ENCODE data around the gene ADCK2. TPM values are rescaled to one million over a fixed set of nuclear protein-coding genes. Genes with fewer than 3 reads are reported as not detected.

ADCK2 gene
- polyA plus RNA-seq, 1 of the 3 experiments (the other 2 are of a cell fraction) = 19.0 TPM

GRCh38 chr7:140639366-140640053, 33.2 kb upstream of the ADCK2 start:
- Histone ChIP-seq H3K9me2 (no peaks in the 10 kb centered on the region), H3K9ac (peak overlapping the region; percentile 56), H3K79me2 (ENCODE audit: insufficient read depth) (no peaks in the 10 kb centered on the region; the same call in 1 of the 2 replicates), H2AFZ (ENCODE audit: low read depth) (peak overlapping the region; percentile 86; the same call in 1 of the 2 replicates), H3K4me1 (ENCODE audit: control insufficient read depth in 1 of 2, insufficient read depth in 2 of 2, low read depth in 1 of 2, low read length in 1 of 2) (peaks cover 0 to 24% of the 10 kb centered on the region in 2 experiments; a peak in 1 of 4 replicates), H3K36me3 (replicated peaks in 1 of 2; ENCODE audit: control insufficient read depth in 1 of 2, insufficient read depth in 2 of 2, low read length in 1 of 2) (no peaks in the 10 kb centered on the region), H3K4me3 (ENCODE audit: low read depth in 2 of 2, low read length in 1 of 2) (peak overlapping the region; percentile 58 to 71), H3K9me3 (no peaks in the 10 kb centered on the region), H4K20me1 (ENCODE audit: insufficient read depth) (no peaks in the 10 kb centered on the region), H3K4me2 (peak overlapping the region; percentile 95), H3K27ac (ENCODE audit: low read depth in 2 of 2, low read length in 1 of 2) (peak overlapping the region in 1 of 2 experiments; percentile 63; a peak in 1 of 4 replicates), H3F3A (replicated peaks; ENCODE audit: insufficient read depth) (no peaks in the 10 kb centered on the region), H3K27me3 (ENCODE audit: insufficient read depth) (no peaks in the 10 kb centered on the region)
- TF ChIP-seq FOXJ3 (CRISPR knock-in tag; IDR thresholded peaks at IDR 0.05) = no peak
- TF ChIP-seq CHD2 (IDR thresholded peaks at IDR 0.05; ENCODE audit: low read length, partially characterized antibody) = peak; percentile 8
- TF ChIP-seq RCOR1 (IDR thresholded peaks at IDR 0.05; ENCODE audit: low read length) = peak; percentile 24; the same call in 1 of the 2 replicates
- ChIA-PET CTCF (interaction anchor here (1.3 to 20.3 kb wide), 3 partner anchors 12 to 123 kb away, joined by 5 to 433 read pairs (median 9); no protein-coding TSS in a partner anchor), POLR2A (interaction anchor here (0.8 to 2.0 kb wide), 3 partner anchors 8 to 33 kb away, joined by 3 to 7 read pairs (median 5); no protein-coding TSS in a partner anchor)
- peak; percentile 66 for DNase-seq
- WGBS (ENCODE audit: low lambda C conversion rate) = 55% methylated on average over 15 of the region's 15 CpGs

GRCh38 chr7:140640060-140640637, 32.6 kb upstream of the ADCK2 start:
- Histone ChIP-seq H3K9ac (peak overlapping the region; percentile 56), H2AFZ (ENCODE audit: low read depth) (peak overlapping the region; percentile 86; the same call in 1 of the 2 replicates), H3K36me3 (replicated peaks in 1 of 2; ENCODE audit: control insufficient read depth in 1 of 2, insufficient read depth in 2 of 2, low read length in 1 of 2) (no peaks in the 10 kb centered on the region), H3K4me1 (ENCODE audit: control insufficient read depth in 1 of 2, insufficient read depth in 2 of 2, low read depth in 1 of 2, low read length in 1 of 2) (peaks cover 0 to 24% of the 10 kb centered on the region in 2 experiments; a peak in 1 of 4 replicates), H3K9me2 (no peaks in the 10 kb centered on the region), H3K27ac (ENCODE audit: low read depth in 2 of 2, low read length in 1 of 2) (peak overlapping the region in 1 of 2 experiments; percentile 63; a peak in 2 of 4 replicates), H3F3A (replicated peaks; ENCODE audit: insufficient read depth) (no peaks in the 10 kb centered on the region), H3K27me3 (ENCODE audit: insufficient read depth) (no peaks in the 10 kb centered on the region), H3K4me2 (peak overlapping the region; percentile 95), H3K9me3 (no peaks in the 10 kb centered on the region), H3K79me2 (ENCODE audit: insufficient read depth) (no peaks in the 10 kb centered on the region; the same call in 1 of the 2 replicates), H4K20me1 (ENCODE audit: insufficient read depth) (no peaks in the 10 kb centered on the region), H3K4me3 (ENCODE audit: low read depth in 2 of 2, low read length in 1 of 2) (peak overlapping the region; percentile 58 to 71)
- ChIA-PET CTCF (interaction anchor here (0.6 to 20.3 kb wide), 7 partner anchors 12 to 165 kb away, joined by 3 to 433 read pairs (median 5); partner anchors contain the start of gene ADCK2), POLR2A (interaction anchor here (0.8 to 2.0 kb wide), 6 partner anchors 9 to 162 kb away, joined by 3 to 7 read pairs (median 4); partner anchors contain the start of gene MKRN1)
- WGBS (ENCODE audit: low lambda C conversion rate) = 3% methylated on average over 15 of the region's 74 CpGs
- TF ChIP-seq TCF12 (IDR thresholded peaks at IDR 0.05) = no peak
- TF ChIP-seq MAX (IDR thresholded peaks at IDR 0.05; ENCODE audit: low read depth) = peak; percentile 64
- peak; percentile 91 for DNase-seq

- H3K4me3 ChIP-seq (ENCODE audit: low read depth in 2 of 2, low read length in 1 of 2) = peak within 1 kb of the TSS; percentile 58 to 71
- H3K27ac ChIP-seq (ENCODE audit: low read depth in 2 of 2, low read length in 1 of 2) = peak within 1 kb of the TSS in 1 of 2 experiments; percentile 63; a peak in 2 of 4 replicates
- peak within 1 kb of the TSS; percentile 58 for H3K9ac ChIP-seq
- peak within 1 kb of the TSS; percentile 95 for H3K4me2 ChIP-seq
- WGBS (ENCODE audit: low lambda C conversion rate) = 47% methylated on average over 37 of the region's 78 CpGs
- H3F3A ChIP-seq (replicated peaks; ENCODE audit: insufficient read depth) = no peaks in the 10 kb centered on the region
- peak; percentile 99 for DNase-seq
- H4K20me1 ChIP-seq (ENCODE audit: insufficient read depth) = no peaks in the 10 kb centered on the region
- ChIA-PET CTCF (interaction anchor here (0.6 to 20.3 kb wide), 8 partner anchors 8 to 166 kb away, joined by 3 to 433 read pairs (median 4); partner anchors contain the start of gene ADCK2), POLR2A (interaction anchor here (0.6 to 2.0 kb wide), 6 partner anchors 15 to 162 kb away, joined by 3 to 7 read pairs (median 4); partner anchors contain the start of gene MKRN1)
- peak within 1 kb of the TSS; percentile 86; the same call in 1 of the 2 replicates for H2AFZ ChIP-seq (ENCODE audit: low read depth)
- no peaks in the 10 kb centered on the region; the same call in 1 of the 2 replicates for H3K79me2 ChIP-seq (ENCODE audit: insufficient read depth)
- no peaks in the 10 kb centered on the region for H3K9me2 ChIP-seq
- H3K36me3 ChIP-seq (replicated peaks in 1 of 2; ENCODE audit: control insufficient read depth in 1 of 2, insufficient read depth in 2 of 2, low read length in 1 of 2) = no peaks in the 10 kb centered on the region
- peaks cover 0 to 16% of the 10 kb centered on the region in 2 experiments; a peak in 1 of 4 replicates for H3K4me1 ChIP-seq (ENCODE audit: control insufficient read depth in 1 of 2, insufficient read depth in 2 of 2, low read depth in 1 of 2, low read length in 1 of 2)
- H3K27me3 ChIP-seq (ENCODE audit: insufficient read depth) = no peaks in the 10 kb centered on the region
- H3K9me3 ChIP-seq = no peaks in the 10 kb centered on the region
- TF ChIP-seq MXI1 (IDR thresholded peaks at IDR 0.05; ENCODE audit: low read depth, low read length) = peak; percentile 26; the same call in 1 of the 2 replicates
- no peak for TF ChIP-seq YY1 (IDR thresholded peaks at IDR 0.05; ENCODE audit: low read depth)
- TF ChIP-seq NRF1 (IDR thresholded peaks at IDR 0.05; ENCODE audit: low read depth, low read length) = no peak
- TF ChIP-seq PBX3 (IDR thresholded peaks at IDR 0.05) = no peak
- no peak for TF ChIP-seq USF1 (IDR thresholded peaks at IDR 0.05; ENCODE audit: borderline replicate concordance, low read depth)
- TF ChIP-seq EP300 (IDR thresholded peaks at IDR 0.05; ENCODE audit: borderline replicate concordance in 1 of 2, low read depth in 1 of 2, low read length in 1 of 2) = peak in 1 of 2 experiments; percentile 39; a peak in 1 of 4 replicates
- no peak for TF ChIP-seq RXRA (IDR thresholded peaks at IDR 0.05; ENCODE audit: borderline replicate concordance, low read depth)
- TF ChIP-seq GATA2 (CRISPR knock-in tag; IDR thresholded peaks at IDR 0.05) = no peak
- no peak for TF ChIP-seq EZH2phosphoT487 (IDR thresholded peaks at IDR 0.05; ENCODE audit: borderline replicate concordance, low read depth)
These were observed 31.8 kb upstream of the ADCK2 start, which contains the start of gene DENND2A for GRCh38 chr7:140640727-140641523. Gene DENND2A, minus strand, starts transcription at chr7:140640813. Its CDS starts 38,416 bp downstream, at chr7:140602397.

Data from SK-N-SH (cell line).